Sigmoid colon (tissue), 4 donors: ENCODE results near the gene ARHGAP10.

Experiments
- CTCF ChIP-seq, 4 experiments: fragments of 450-650 bp in 3 of 4; fragments of 200-600 bp in 1 of 4; IDR thresholded peaks; one replicate each; pipeline ENCODE4 v1.5.1; 2016 to 2019; ENCODE audit warnings: antibody characterized with exemption in 4 of 4, mild to moderate bottlenecking in 3 of 4, moderate library complexity in 2 of 4
- EP300 ChIP-seq, 4 donors: sonication (generic); formaldehyde crosslinking; IDR thresholded peaks; one replicate each; pipeline ENCODE4 v1.6.1; 2017; ENCODE audit warnings: antibody characterized with exemption in 4 of 4

- no peak for TF ChIP-seq EP300 (IDR thresholded peaks at IDR 0.05)
- no peak for TF ChIP-seq CTCF (IDR thresholded peaks at IDR 0.05)
Observed at GRCh38 chr4:147777456-147778091, 45.7 kb downstream of the ARHGAP10 start.
